SIG-M5 treated with dmso at 0.1 percent for 504 hours (cell line): Measurements from ENCODE around the gene C11orf21.

Experiments used
- DNase-seq: peaks from one replicate; lab custom pipeline; 2025; ENCODE audit not compliant: unreplicated experiment; lab: John Stamatoyannopoulos, UW

C11orf21 gene

DNA sequence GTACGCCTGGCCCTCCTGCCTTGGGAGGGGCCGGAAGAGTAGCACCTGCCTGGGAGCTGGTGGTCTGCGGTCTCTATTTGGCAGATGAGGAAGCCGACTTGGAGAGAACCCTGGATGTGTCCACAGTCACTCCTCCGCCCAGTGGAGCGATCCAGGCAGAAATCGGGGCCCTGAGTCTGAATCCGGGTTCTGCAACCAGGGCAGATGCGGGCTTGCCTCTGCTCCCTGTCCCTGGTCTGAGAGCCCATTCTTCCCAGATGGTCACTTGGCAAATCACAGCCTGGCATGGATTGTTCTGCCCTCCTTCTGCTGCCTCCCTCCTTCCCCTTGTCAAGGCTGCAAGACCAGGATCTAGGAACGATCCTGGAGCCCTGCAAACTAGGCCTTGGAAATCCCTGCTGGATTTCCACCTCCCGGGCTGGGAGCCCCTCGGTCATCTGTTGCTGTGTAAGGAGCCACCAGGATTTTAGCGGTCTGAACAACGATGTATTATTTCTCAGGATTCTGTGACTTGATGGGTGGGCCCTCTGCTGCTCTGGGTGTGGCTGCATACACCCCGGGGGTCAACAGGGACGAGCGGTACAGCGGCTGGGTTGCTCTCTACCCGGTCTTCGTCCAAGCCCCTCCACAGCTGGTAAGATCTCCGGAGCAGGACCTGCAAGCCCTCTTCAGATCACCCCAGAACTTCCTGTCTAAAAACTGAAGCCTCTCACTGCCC is 29.3 kb downstream of the C11orf21 start:
- no peak for DNase-seq

DNA sequence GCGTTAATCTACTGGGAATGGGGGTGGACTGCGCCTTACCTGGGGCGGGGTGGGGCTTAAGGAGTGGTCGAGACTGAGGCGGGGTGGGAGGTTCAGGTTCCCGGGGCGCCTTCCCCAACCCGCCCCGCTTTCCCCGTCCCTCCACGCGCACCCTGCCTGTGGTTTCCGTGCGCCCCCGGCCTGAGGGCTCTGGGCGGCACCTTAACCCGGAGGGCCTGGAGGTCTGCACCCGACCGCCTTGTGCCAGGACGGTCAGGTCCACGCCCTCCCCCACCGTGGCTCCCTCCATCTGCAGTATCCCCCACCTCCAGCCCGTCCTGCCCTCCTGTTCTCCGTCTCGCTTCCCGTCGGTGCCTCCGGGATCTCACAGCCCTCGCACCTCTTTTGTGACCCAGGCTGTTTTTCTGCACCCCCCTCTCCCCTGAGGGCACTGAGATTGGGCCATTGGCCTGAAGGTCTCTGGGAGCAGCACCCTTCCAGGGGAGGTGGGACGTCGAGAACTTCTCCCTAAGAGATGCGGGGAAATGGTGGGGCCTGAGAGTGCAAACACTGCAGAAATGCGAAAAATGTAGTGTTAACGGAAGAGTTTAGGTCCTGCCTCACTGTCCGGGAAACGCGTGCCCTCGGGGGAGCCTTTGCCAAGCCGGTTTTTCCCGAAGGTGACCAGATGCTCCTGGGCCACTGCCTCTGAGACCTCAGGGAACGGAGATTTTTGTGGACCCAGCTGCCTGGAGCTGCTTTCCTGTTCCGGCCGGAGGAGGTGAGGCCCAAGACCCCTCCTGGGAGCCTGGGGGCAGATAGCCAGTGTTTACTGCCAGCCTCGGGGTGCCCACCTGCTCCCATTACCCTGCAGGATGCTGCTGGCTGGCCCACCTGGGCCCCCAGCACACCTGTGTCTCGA is 30.1 kb downstream of the C11orf21 start:
- no peak for DNase-seq

DNA sequence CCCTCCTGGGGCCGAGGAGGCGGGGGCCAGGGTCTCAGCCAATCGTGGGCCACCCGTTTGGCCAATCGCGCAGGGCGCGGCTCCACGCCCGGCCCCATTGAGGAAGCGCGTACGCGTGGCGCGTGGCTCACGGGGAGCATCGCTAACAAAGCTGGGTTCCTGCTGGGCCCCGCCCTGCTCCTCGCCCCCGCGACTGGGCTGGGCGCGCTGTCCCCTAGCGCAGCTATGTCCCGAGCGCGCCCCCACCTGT is 30.7 kb downstream of the C11orf21 start:
- DNase-seq: no peak

DNA sequence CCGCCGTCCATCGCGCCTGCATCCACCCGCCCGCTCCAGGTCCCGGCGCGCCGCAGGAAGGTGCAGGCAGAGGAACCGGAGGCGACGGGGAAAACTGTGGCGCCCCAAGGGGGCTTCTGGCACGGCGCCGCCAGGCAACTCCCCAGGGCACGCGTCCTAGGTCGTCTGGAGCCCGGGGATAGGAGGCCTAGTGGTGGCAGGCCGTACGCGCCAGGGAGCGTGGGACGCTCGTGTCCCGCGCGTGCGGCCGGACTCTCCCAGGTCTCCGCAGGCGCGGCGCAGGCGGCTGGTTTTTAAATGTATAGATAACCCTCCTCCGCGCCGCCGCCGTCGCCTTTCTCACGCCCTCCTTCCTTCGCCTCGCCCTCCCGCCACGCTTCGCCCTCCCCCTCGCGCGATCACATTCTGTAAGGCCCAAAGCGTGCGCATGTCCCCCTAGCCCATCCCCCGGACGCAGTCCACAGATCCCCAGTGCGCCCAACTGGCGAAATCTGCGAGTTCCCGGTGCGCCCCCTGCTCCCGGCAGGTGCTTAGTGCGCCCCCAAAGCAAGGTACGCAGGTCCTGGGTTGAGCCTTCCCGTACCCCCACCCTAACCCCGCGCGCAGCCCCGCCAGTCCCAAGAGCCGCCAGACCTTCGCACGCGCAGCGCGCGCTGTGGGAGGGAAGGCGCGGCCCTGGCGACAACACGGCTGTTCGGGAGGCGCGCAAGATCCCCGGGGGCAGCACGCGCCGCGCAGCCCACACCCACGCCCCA is 31.2 kb downstream of the C11orf21 start, which contains the start of gene ASCL2:
ASCL2 (minus strand) TSS at position 267 of the 755 bp plus-strand sequence; CDS start at position 11, 256 bp downstream.
- DNase-seq: no peak

DNA sequence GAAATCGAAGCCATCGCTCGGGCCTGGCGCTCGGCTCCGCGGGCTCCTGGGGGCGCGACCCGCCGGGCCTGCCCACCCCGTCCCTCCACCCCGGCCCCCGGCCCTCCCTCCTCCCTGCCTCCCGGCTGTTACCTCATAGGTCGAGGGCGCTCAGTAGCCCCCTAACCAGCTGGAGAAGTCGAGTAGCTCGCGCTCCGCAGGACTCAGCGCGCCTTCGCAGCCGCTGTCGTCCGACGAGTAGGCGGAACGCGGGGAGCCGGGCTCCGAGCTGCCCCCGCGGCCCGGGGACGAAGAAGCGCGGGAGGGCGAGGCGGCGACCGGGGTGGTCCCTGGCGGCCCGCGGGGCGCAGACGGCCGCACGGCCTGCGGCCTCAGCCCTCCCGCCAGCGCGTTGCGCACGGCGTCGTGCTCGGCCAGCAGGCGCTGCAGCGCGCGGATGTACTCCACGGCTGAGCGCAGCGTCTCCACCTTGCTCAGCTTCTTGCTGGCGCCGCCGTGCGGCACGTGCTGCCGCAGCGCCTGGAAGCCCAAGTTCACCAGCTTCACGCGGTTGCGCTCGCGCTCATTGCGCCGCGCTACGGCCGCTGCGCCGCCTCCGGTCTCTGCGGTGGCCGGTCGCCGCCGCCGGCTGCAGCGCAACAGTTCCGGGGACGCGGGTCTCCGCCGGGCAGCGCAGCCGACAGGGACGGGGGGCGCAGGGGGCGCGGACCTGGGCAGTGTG is 32.0 kb downstream of the C11orf21 start:
- no peak for DNase-seq

DNA sequence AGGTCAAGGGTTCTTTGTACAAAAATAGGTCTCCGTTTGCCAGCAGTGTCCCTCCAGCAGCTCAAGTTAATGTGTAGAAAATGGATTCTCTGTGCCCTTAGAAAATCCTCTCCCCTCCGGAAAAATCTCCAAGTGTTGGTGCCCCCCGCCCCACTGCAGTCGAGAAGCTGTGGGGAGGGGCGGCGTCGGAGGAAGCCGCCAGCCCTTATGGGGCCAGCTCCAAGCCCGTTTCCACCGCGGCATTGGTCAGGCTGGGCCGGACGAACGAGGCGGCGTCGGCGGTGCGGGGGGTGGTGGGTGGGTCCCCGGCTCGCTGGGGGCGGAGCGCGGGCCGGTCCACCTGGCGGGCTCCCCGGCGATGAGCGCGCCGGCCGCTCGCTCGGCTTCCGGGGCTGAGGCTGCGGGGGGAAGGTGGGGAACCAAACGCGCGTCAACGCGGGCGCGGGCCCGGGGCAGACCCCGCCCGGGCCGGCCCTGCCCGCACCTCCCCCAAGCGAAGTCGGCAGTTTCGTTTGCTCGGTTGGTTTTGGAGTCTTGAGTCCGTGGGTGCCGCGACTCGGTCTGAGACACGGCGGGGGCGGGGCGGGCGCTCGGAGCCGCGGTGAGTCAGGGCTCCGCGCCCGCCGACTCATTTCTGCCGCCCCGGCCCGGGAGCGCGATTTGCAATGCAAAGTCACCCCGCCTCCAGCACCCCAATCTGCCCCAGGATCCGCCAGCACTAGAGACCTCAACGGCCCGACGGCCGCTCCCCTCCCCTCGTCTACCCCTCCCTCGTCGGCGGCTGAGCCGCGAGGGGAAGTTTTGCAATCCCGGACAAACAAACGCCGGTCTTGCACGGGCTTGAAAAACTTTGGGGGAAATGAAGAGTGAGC is 32.8 kb downstream of the C11orf21 start:
- DNase-seq: peak; percentile 66

DNA sequence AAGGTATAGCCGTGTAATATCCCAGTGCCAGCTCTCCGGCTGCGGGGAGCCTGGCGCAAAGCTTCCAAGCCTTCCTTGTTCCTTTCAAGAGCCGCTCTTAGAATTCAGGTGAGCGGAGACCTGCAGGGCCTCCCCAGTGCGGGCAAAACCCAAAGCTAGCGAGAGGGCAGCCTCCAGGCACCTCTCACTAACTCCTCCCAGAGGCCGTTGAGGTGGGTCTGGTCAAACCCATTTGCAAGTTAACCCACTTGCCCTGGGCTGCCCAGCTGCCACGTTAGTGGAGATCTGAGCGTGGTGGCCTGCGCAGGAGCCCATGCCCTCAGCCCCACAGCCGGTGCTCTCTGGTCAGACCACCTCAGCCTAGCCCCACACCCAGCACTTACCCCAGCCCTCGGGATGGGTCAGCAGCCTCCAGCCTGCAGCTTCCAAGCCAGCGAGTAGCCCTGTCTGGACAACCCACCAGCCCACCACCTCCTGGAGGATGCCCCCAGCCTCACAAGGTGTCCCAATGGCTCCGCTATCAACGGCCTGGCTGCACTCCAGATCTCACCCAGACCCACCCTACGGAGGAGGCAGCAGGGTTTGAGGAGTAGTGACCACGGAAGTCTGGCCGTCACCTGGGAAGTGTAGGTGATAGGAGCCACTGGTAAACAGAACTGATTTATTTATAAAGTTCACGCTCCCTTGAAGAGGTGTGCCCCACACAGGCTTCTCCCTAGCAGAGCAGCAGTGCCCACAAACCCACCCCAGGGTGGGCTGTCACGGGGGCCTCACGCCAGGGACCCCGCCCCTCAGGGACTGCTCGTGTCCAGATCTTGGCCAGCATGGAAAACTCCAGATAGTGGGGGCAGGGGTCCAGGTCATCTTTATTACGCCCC is 33.6 kb downstream of the C11orf21 start:
- no peak for DNase-seq

DNA sequence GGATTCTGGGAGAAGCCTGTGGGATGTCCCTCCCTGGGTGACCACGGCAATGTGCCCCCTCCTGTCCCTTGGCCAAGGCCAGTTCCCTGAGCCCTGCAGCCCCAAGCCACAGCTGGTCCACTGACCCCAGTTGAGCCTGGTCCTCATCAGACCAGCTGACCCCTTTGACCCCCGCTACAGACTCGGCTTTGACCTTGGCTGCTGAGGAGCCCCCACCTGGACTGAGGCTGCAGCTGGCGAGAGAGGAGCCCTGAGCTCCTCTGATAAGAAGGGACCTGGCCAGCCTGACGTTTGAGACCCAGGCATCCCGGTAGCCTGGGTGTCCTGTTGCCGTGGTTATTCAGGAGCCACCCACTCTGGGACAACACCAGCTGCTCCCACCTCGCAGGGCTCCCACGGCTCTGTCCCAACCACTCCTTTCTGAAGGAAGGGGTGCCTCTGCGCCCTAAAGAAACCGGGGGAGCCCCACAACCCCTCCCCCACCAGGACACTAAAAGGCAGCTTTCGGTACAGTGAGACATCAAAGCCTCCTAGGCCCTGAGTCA is 34.3 kb downstream of the C11orf21 start:
- no peak for DNase-seq

DNA sequence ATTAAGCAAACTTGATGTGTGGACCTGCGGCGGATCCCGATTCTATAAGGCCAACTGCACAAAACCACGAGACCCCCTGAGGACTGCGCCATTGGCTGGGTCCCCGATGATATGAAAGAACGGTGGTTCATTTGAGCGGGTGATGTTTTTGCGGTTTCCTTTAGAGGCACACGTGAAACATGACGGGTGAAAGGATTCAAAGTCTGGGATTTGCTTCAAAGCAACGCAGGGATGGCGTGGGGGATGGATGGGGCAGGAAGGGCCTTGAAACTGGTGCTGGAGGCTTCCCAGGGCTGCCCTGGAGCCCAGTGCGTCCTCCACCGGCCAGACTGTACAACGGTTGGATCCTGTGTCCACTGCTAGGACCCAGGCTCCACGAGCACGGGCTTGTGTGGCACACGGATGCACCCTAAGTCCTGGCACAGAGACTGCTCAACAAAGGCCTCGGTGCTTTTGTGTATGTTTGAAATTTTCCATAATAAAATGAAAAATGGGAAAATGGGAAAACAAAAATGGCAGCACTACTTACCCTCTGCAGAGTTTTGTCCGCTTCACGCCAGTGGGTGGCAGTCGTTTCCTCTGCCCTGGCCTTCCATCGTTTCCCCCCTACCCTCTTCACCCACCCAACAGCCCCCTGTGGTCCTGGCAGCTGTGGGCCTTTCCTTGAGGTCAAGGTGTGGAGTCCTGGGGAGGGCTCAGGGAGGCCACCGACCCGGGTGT is 35.0 kb downstream of the C11orf21 start:
- no peak for DNase-seq

DNA sequence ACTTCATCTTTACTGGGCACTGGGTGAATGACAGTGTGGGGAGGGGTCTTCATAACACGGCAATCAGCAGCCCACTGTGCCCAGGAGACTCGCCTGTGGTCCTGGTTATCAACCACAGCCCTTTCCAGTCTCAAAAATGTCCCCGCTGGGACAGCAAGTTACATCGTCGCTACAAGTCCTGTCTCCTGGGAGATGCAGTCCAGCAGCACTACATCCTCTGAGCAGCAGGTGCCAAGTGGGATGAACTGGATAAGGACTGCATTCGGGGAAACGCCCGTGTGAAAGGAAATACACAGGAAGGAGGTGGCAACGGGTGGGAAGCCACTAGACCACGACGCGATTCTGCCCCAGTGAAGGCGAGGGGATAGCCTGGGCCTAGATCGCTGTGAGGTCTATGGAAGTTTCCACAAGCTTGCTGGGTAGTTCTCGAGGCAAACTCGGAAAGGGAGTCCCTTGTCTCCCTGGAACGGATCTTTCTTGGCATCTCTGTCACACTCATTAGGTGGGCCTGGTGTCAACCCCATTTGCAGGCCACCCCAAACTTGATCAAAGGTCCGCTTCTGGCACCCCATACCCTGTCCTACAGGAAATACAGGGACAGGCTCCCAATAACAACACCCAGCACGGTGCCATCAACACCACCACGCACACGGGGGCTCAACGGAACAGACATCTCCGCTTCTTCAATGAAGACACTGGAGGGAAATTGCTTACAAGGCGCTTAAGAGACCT is 35.7 kb downstream of the C11orf21 start:
- no peak for DNase-seq

DNA sequence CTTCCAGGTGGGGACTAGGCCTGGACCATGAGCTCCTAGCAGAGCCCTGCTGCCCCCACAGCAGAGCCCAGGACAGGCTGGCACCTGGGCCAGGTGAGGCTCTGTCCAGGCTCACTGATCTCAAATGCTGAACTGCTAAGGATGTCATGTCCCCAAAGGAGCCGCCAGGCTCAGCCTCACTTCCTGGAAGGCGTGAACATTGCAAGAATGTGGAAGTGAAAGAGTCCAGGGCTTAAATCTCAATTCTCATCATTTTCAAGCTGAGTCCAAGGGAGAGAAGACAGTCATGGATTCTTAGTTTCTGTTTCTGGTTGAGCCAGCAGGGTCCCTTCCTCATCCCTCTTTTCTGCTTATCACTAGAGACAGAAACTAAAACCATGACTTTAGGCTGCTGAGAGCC is 36.3 kb downstream of the C11orf21 start:
- peak; percentile 85 for DNase-seq

DNA sequence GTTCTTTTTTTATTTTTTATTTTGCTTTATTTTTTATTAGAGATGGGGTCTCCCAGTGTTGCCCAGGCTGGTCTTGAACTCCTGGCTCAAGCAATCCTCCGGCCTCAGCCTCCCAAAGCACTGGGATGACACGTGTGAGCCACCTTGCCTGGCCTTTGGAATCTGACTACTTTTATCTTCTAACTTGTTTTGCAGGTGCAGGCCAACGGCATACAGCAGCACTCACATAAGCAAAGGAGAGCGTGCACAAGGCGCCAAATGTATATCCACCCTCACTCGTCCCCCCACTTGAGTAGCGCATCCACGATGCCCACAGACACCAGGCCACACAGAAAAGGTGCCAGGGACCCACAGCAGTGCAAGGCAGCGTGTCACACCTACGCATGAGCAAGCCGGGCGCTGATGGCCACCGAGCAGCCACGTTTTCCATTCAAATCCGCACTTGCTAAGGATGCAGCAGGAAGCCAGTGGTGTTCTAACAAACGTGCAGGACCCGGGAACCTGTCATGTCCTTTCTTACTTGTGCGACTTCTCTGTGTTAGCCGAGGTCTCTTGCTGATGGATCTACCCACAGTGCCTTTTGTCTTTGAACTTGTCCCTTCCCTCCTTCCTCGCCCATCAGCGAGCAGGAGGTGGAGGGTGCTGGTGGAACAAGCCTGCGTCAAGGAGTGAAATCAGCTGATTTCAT is 37.2 kb downstream of the C11orf21 start:
- no peak for DNase-seq

DNA sequence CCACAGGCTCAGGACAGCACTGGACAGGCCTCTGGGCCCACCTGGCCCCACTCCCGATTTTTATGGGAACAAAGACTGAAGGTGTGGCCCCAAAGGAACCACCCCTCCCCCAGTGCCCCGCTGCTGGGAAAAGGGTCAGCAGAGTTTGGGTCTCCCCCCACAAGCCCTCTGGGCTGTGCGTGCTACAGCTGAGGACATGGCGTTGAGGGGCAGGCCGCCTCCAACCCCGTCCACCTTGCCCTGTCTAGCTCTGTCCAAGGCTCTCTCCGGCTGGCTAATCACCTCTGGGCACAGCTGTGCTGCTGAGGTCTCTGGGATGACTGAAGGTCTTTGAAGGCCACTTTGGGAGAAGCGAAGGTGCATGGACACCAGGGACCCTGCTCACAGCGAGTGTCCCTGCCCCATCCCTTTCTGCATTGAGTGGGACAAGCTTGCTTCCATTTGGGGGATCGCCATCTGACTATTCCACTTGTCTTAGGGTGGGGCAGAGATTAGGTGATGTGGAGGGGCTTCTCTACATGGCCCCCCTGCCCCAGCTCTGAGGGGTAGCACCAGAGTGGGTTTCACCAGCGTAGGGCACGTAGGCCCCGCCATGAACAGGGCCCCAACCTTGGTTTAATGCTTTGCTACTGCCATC is 37.9 kb downstream of the C11orf21 start:
- no peak for DNase-seq

DNA sequence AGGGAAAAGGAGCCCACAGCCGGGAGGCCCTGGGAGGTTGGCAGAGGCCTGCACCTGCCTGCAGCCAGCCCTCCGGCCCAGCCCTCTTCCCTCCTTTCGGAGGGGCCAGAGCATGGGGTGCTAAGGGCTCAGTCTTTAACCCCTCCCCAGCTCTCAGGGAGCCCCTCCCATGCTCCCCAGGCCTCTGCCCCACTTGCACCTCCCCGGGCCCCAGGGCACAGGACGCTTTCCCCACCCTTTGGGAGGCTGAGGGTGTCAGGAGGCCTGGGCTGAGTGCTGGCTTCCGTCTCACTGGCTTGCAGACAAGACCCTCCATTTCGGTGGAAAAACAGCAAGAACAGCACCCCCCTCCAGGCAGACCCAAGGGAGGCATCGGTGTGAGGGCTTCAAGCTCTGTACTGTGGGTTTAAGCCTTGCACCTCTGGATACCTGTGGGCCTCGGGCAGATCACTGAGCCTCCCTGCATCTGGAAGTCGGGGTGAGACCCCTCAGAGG is 38.6 kb downstream of the C11orf21 start:
- DNase-seq: no peak

DNA sequence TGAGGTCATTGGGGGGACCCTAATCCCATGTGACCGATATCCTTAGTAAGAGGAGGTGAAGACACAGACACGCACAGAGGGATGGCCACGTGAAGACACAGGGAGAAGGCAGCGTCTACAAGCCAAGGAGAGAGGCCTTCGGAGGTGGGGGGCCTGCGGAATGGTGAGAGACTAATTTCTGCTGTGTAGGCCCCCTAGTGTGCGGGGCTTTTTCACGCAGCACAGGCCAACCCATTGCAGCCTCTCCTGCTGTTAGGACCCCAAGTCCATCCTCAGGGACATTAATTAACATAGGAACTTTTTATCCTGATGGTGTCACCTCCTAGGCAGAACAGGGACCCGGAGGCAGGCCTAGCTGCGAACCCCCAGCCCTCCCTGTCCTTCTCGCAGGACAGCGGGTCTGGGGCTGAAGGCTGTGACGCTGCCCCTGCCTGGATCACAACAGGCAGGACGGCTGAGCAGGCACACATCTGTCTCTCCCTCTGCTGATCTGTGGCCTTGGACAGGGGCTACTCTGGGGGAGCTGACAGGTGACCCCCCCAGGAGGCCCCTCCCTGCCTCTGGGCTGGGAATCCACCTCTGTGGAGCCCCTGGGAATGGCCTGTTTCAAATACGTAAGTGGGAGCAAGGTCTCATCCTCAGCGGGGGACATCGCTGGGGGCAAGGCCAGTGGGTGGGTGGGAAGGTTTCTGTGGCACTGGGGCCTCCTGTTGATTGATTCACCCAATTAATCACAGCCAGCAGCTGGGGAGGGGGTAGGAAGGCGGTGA is 39.2 kb downstream of the C11orf21 start:
- no peak for DNase-seq
